Measurements from ENCODE around the gene CIDEC. TPM values are rescaled to one million over a fixed set of nuclear protein-coding genes. Genes with fewer than 3 reads are reported as not detected.

CIDEC gene
- total and polyA plus RNA-seq, 2 of the 8 experiments (the other 6 are each of a cell fraction or from before 2014, with no cell fraction given) = not detected

GRCh38 chr3:9890249-9891071 is 10.4 kb upstream of the CIDEC start, which contains the start of gene JAGN1 (continued):
- TF ChIP-seq ATF3 (IDR thresholded peaks at IDR 0.05; ENCODE audit: insufficient read depth, low read depth, low read length) (no peak), MAFK (IDR thresholded peaks at IDR 0.05; ENCODE audit: low read depth, low read length) (no peak), KDM5A (IDR thresholded peaks at IDR 0.05; ENCODE audit: low read length) (no peak), SP4 (IDR thresholded peaks at IDR 0.05; ENCODE audit: low read length) (no peak), GTF2F1 (IDR thresholded peaks at IDR 0.05; ENCODE audit: borderline replicate concordance, low read depth, low read length) (no peak), EGR1 (IDR thresholded peaks at IDR 0.05; ENCODE audit: borderline replicate concordance, low read depth, low read length) (peak; percentile 94), BCL11A (IDR thresholded peaks at IDR 0.05; ENCODE audit: low read depth in 2 of 2, low read length in 2 of 2) (no peak), RFX5 (IDR thresholded peaks at IDR 0.05; ENCODE audit: borderline replicate concordance, low read depth, low read length) (no peak), SP2 (IDR thresholded peaks at IDR 0.05; ENCODE audit: low read length) (peak; percentile 89), CEBPB (IDR thresholded peaks at IDR 0.05; ENCODE audit: low read depth, low read length) (no peak), CHD2 (IDR thresholded peaks at IDR 0.05; ENCODE audit: low read length) (no peak; the same call in 1 of the 2 replicates), POLR2AphosphoS5 (IDR thresholded peaks at IDR 0.05; ENCODE audit: low read depth, low read length) (peak; percentile 93), SIN3A (conservative IDR thresholded peaks at IDR 0.05 in 1 of 2, IDR thresholded peaks at IDR 0.05 in 1 of 2; ENCODE audit: low read depth in 1 of 2, low read length in 2 of 2) (peak in 1 of 2 experiments; percentile 67; a peak in 2 of 4 replicates), SRF (IDR thresholded peaks at IDR 0.05; ENCODE audit: low read depth, low read length) (no peak), FOSL1 (IDR thresholded peaks at IDR 0.05; ENCODE audit: insufficient read depth, low read depth, low read length) (no peak), RBBP5 (IDR thresholded peaks at IDR 0.05; ENCODE audit: borderline replicate concordance, low read depth, low read length) (peak; percentile 87; the same call in 1 of the 2 replicates), TCF12 (IDR thresholded peaks at IDR 0.05; ENCODE audit: low read depth, low read length) (0 out of 2 replicates have a peak, but pooled peaks have one; percentile 7), MAX (IDR thresholded peaks at IDR 0.05) (peak; percentile 73), KDM4A (IDR thresholded peaks at IDR 0.05; ENCODE audit: low read depth, low read length, severe bottlenecking) (peak; percentile 70), GABPA (IDR thresholded peaks at IDR 0.05; ENCODE audit: borderline replicate concordance, insufficient read depth, low read length) (no peak)
- TF ChIP-seq, protein P1, sequence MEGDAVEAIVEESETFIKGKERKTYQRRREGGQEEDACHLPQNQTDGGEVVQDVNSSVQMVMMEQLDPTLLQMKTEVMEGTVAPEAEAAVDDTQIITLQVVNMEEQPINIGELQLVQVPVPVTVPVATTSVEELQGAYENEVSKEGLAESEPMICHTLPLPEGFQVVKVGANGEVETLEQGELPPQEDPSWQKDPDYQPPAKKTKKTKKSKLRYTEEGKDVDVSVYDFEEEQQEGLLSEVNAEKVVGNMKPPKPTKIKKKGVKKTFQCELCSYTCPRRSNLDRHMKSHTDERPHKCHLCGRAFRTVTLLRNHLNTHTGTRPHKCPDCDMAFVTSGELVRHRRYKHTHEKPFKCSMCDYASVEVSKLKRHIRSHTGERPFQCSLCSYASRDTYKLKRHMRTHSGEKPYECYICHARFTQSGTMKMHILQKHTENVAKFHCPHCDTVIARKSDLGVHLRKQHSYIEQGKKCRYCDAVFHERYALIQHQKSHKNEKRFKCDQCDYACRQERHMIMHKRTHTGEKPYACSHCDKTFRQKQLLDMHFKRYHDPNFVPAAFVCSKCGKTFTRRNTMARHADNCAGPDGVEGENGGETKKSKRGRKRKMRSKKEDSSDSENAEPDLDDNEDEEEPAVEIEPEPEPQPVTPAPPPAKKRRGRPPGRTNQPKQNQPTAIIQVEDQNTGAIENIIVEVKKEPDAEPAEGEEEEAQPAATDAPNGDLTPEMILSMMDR (IDR thresholded peaks at IDR 0.05; ENCODE audit: control extremely low read depth in 1 of 3, insufficient read depth in 1 of 3, low read depth in 1 of 3, low read length in 3 of 3) = no peak

Measured in H1 (cell line).